ENCODE measurements around the gene PTPN3.

- TF ChIP-seq MAX (IDR thresholded peaks at IDR 0.05) (no peak), MYC (IDR thresholded peaks at IDR 0.05; ENCODE audit: borderline replicate concordance, low read length) (no peak)
These were observed 112.6 kb downstream of the PTPN3 start for GRCh38 chr9:109385499-109385898.
